Common myeloid progenitor, CD34-positive (primary cell): Measurements from ENCODE around the gene ZFP92.
A peak's percentile ranks its signal among the peaks of the same experiment; 100 is the strongest.

ENCODE experiments used
- CTCF ChIA-PET: fragments of 350-600 bp; sonication (Branson Sonifier 250); formaldehyde crosslinking; loops from one replicate; lab custom pipeline; 2021; ENCODE audit warnings: antibody characterized with exemption; lab: Charles Lee
- POLR2A ChIA-PET: fragments of 350-600 bp; sonication (Branson Sonifier 250); formaldehyde crosslinking; loops from one replicate; lab custom pipeline; 2021; ENCODE audit warnings: antibody characterized with exemption; lab: Charles Lee
- DNase-seq, 3 donors: peaks; one replicate each; pipeline versions ENCODE4 v3.0.0 to v3.0.0-alpha.2; 2013
- H3K27ac ChIP-seq, 2 experiments: 1 replicate in 1 of 2; 2 replicates in 1 of 2; pipeline ENCODE4 v1.7.0; 2013; ENCODE audit warnings: inconsistent platforms in 2 of 2, low read length in 2 of 2, mild to moderate bottlenecking in 2 of 2, low read depth in 1 of 2, moderate library complexity in 1 of 2; ENCODE audit not compliant: severe bottlenecking in 2 of 2, insufficient read depth in 1 of 2, poor library complexity in 1 of 2
- H3K27me3 ChIP-seq, 5 experiments: replicated peaks in 2 of 5; 1 replicate in 3 of 5; 2 replicates in 2 of 5; pipeline versions ENCODE4 v1.6.1 to v1.7.0; 2013; ENCODE audit warnings: low read length in 4 of 5, mild to moderate bottlenecking in 2 of 5, moderate library complexity in 2 of 5, inconsistent platforms in 1 of 5; ENCODE audit not compliant: insufficient read depth in 5 of 5, control insufficient read depth in 4 of 5
- H3K36me3 ChIP-seq, 4 experiments: 1 replicate in 2 of 4; 2 replicates in 2 of 4; pipeline versions ENCODE4 v1.6.1 to v1.7.0; 2013; ENCODE audit warnings: low read length in 3 of 4, control low read depth in 1 of 4, mild to moderate bottlenecking in 1 of 4; ENCODE audit not compliant: control insufficient read depth in 4 of 4, insufficient read depth in 4 of 4
- H3K4me1 ChIP-seq, 4 experiments: 1 replicate in 3 of 4; 2 replicates in 1 of 4; pipeline versions ENCODE4 v1.6.1 to v1.7.1; 2013; ENCODE audit warnings: low read length in 3 of 4, mild to moderate bottlenecking in 3 of 4, control low read depth in 1 of 4, inconsistent platforms in 1 of 4, moderate library complexity in 1 of 4; ENCODE audit not compliant: control insufficient read depth in 4 of 4, insufficient read depth in 4 of 4; ENCODE audit errors: control extremely low read depth in 1 of 4
- H3K4me3 ChIP-seq, 7 experiments: 1 replicate in 4 of 7; 2 replicates in 3 of 7; pipeline versions ENCODE4 v1.5.1 to v1.7.0; 2013; ENCODE audit warnings: mild to moderate bottlenecking in 7 of 7, low read length in 6 of 7, moderate library complexity in 6 of 7, inconsistent platforms in 2 of 7, low read depth in 2 of 7, control low read depth in 1 of 7; ENCODE audit not compliant: insufficient read depth in 4 of 7, control insufficient read depth in 1 of 7; ENCODE audit errors: extremely low read depth in 1 of 7
- H3K9me3 ChIP-seq, 5 experiments: 1 replicate in 4 of 5; 2 replicates in 1 of 5; pipeline versions ENCODE4 v1.6.1 to v1.7.1; 2013; ENCODE audit warnings: low read length in 4 of 5, mild to moderate bottlenecking in 2 of 5, inconsistent platforms in 1 of 5, low read depth in 1 of 5, moderate library complexity in 1 of 5; ENCODE audit not compliant: control insufficient read depth in 4 of 5, insufficient read depth in 2 of 5; ENCODE audit errors: control extremely low read depth in 1 of 5
- WGBS: methylation state at CpG from one replicate; pipeline ENCODE4 v1.1.5; 2013; ENCODE audit not compliant: insufficient coverage; 5-methylcytosine and 5-hydroxymethylcytosine counted together

Gene ZFP92

DNA sequence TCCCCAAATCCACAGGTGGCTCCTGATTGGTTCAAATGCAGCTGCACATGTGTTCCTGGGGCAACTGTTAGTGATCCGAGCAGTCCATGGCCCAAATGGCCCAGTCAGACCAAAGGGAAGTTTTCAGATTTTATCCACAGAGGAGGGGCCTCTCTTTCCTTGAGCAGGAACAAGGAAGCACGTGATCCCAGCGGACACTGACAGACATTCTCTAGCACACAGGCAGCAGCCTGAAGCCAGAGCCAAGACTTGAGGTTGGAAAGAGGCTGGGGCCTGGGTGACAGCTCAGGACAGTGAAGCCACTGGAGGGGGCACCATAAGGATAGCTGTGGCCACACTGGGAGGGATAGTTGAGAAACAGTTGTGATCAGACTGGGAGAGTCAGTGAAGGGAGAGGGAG is 3.5 kb upstream of the ZFP92 start:
- ChIA-PET CTCF (interaction anchor here (1.2 kb wide), 1 partner anchor 375 kb away, joined by 3 read pairs; no protein-coding TSS in a partner anchor), POLR2A (interaction anchor here (0.6 kb wide), 1 partner anchor 26 kb away, joined by 3 read pairs; no protein-coding TSS in a partner anchor)
- Histone ChIP-seq H3K4me3 (no peak overlapping the region), H3K4me1 (peaks cover 2 to 18% (median 13%) of the 10 kb centered on the region in 4 experiments), H3K9me3 (no peaks in the 10 kb centered on the region), H3K36me3 (no peaks in the 10 kb centered on the region), H3K27ac (no peak overlapping the region), H3K27me3 (peaks cover 0 to 13% (median 0%) of the 10 kb centered on the region in 5 experiments)
- no peak for DNase-seq
- 100% methylated on average over 1 of the region's 3 CpGs for WGBS

DNA sequence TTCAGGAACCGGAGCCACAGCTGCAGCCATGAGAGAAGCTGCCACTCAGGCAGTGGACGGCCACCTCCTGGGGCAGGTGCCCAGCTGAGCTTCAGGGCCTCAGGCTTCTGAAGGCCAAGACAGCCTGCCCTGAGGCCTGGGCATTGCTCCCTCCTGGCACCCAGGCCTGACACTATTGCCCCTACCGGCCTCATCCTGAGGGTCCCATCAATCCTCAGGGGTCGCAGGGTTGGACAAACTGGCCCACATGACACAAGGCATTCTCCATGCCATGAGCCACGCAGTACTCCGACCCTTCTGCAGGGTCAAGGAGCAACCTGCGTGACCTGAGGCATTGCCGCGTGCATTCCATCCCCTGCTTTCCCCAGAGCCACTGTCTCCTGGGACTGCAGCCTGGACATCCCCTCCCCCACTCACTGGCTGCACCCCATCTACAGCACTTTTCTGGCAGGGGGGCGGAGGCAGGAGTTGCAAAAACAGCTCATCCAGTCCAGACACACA is 3.0 kb upstream of the ZFP92 start:
- DNase-seq: no peak
- H3K9me3 ChIP-seq: no peaks in the 10 kb centered on the region
- POLR2A ChIA-PET: no interaction called here
- no peaks in the 10 kb centered on the region for H3K36me3 ChIP-seq
- H3K27me3 ChIP-seq: peaks cover 0 to 11% (median 0%) of the 10 kb centered on the region in 5 experiments
- no peak overlapping the region for H3K4me3 ChIP-seq
- CTCF ChIA-PET: no interaction called here
- H3K27ac ChIP-seq: no peak overlapping the region
- 86% methylated on average over 8 of the region's 10 CpGs for WGBS
- H3K4me1 ChIP-seq: peaks cover 2 to 22% (median 13%) of the 10 kb centered on the region in 4 experiments

DNA sequence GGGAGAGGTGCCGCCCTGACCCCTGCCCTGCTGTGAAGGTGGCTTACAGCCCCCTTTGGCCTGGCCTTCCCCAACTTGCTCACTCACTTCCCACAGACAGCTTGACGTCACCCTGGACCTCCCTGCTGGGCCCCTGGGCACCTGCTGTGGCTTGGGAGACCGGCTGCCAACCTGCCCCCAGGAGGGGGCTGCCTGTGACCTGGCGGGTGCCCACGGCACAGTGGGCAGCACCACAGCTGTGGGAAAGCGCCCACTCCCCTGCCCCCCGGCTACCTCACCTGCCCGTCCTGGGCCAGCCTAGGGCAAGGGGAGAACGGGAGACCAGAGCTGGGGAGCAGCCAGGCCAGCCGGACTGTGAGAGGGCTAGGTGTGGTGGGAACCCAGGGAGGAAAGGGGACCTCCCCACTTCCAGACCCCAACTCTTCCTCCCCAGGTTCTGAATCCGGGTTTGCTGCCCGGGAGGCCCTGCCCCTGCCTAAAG is 2.4 kb upstream of the ZFP92 start:
- Histone ChIP-seq H3K9me3 (no peaks in the 10 kb centered on the region), H3K27me3 (peaks cover 0 to 9% (median 0%) of the 10 kb centered on the region in 5 experiments), H3K27ac (no peak overlapping the region), H3K4me3 (no peak overlapping the region), H3K4me1 (peaks cover 2 to 22% (median 13%) of the 10 kb centered on the region in 4 experiments), H3K36me3 (no peaks in the 10 kb centered on the region)
- ChIA-PET CTCF (no interaction called here), POLR2A (no interaction called here)
- WGBS: 75% methylated on average over 2 of the region's 12 CpGs
- no peak for DNase-seq

DNA sequence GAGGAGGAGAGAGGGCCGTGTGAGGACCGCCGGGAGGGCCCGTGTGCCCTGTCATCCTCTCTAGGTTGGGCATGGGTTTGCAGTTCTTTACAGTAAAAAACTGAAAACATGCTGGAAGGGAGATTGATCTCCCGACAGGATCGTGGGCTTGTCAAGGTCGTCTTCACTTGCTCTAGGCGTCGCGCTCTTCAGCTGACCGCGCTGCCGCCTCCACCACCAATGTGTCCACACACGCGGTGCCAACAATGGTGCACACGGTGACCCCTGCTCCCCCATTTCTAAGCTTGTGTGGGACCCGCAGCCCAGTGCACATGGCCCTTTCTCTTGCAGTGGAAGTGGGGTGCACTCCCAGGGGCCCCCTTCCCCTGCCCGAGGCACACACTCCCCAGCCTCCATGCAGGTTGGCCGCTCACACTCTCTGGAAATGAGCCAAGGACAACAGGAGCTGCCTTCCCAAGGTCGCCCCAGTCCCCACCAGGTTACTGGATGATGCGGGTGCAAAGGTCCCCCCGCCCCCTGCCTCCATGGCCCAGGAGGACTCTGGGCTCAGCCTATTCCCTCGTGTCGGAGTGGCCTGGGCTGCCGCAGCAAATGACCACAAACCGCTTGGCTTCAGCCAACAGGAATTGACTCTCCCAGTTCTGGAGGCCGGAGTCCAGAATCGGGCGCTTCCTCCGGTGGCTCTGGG is 1.7 kb upstream of the ZFP92 start:
- Histone ChIP-seq H3K9me3 (no peaks in the 10 kb centered on the region), H3K36me3 (no peaks in the 10 kb centered on the region), H3K4me1 (peaks cover 2 to 22% (median 13%) of the 10 kb centered on the region in 4 experiments), H3K27ac (no peak overlapping the region), H3K27me3 (peaks cover 0 to 9% (median 0%) of the 10 kb centered on the region in 5 experiments), H3K4me3 (no peak overlapping the region)
- no peak for DNase-seq
- POLR2A ChIA-PET: no interaction called here
- WGBS: 99% methylated on average over 19 of the region's 30 CpGs
- CTCF ChIA-PET: no interaction called here

DNA sequence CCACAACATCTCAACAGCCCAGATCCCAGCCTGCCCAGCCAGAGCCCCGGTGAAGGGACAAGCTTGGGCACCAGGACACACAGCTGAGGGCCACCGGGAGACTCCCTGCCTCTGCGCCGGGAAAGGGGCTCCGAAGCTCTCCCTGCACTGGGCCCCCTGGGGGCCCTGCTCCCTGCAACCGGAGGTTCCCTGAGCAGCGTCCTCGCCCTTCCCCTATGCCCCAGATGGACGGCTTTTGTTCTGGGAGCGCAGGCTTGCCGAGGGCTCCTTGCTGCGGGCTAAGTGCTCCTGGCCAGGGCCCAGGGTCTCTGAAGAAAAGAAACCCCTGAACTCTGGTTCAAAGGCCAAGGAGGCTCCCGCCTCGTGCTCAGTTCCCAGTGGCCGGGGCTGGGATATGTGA is 899 bp upstream of the ZFP92 start:
- H3K27me3 ChIP-seq: peaks cover 0 to 9% (median 0%) of the 10 kb centered on the region in 5 experiments
- no peak overlapping the region for H3K4me3 ChIP-seq
- H3K36me3 ChIP-seq: no peaks in the 10 kb centered on the region
- WGBS: 93% methylated on average over 13 of the region's 15 CpGs
- ChIA-PET POLR2A (no interaction called here), CTCF (no interaction called here)
- no peaks in the 10 kb centered on the region for H3K9me3 ChIP-seq
- H3K27ac ChIP-seq: no peak overlapping the region
- H3K4me1 ChIP-seq: peaks cover 2 to 22% (median 11%) of the 10 kb centered on the region in 4 experiments
- DNase-seq: no peak

DNA sequence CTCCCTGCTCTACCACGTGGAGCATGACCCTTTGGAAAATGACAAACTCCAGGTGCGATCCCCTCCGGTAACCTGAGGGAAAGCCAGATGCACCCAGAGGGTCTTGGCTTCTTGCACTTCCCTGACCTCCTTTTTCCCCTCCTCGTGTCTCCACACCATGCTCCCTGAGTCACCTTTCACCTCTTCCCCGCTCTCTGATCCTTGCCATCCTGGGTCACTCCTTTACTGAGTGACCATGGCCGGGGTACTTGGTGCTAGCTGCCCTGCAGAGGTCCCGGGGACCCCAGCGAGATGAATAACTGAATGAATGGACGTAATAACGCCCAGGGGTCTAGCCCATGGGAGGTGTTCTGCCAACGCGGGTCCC is 401 bp upstream of the ZFP92 start:
- Histone ChIP-seq H3K27me3 (peaks cover 0 to 9% (median 0%) of the 10 kb centered on the region in 5 experiments), H3K4me3 (peak overlapping the region in 3 of 7 experiments; percentile 51 to 70 (median 61)), H3K27ac (no peak overlapping the region), H3K4me1 (peaks cover 2 to 19% (median 9%) of the 10 kb centered on the region in 4 experiments), H3K9me3 (no peaks in the 10 kb centered on the region), H3K36me3 (no peaks in the 10 kb centered on the region)
- POLR2A ChIA-PET: no interaction called here
- WGBS: 76% methylated on average over 12 of the region's 12 CpGs
- no peak for DNase-seq
- CTCF ChIA-PET: no interaction called here

DNA sequence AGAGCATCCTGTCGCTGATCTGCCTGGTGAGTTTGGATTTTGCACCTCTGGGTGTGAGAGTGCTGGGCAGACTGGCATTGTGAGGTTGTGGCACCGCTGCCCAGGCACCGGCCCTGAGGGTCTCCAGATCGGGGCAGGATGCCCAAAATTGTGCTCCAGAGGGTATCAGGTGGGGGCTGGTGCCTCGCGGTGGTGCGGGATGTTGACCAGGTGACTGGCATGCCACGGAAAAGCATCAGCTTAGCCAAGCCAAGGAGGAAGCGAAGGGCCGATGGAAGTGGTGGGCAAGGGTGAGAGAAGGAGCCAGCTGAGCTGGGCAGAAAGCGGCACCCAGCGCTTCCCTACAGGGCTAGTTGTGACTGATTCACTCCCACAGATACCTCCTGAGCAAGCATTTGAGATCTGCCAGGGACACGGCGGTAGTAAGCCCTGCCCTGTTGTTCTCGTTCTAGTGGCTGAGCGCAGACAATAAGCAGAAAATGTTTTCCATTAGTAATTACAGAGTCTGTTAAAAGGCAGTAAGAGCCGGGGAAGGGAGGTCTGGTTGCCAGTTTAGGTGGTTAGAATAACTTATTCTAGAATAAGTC is 809 bp downstream of the ZFP92 start:
- WGBS: 57% methylated on average over 12 of the region's 17 CpGs
- no peak for DNase-seq
- peak overlapping the region; percentile 21 to 70 (median 51) for H3K4me3 ChIP-seq
- H3K27me3 ChIP-seq: peaks cover 0 to 9% (median 0%) of the 10 kb centered on the region in 5 experiments
- H3K27ac ChIP-seq: no peak overlapping the region
- no peaks in the 10 kb centered on the region for H3K9me3 ChIP-seq
- no peaks in the 10 kb centered on the region for H3K36me3 ChIP-seq
- ChIA-PET POLR2A (no interaction called here), CTCF (interaction anchor here (0.7 kb wide), 1 partner anchor 454 kb away, joined by 3 read pairs; no protein-coding TSS in a partner anchor)
- peaks cover 2 to 19% (median 9%) of the 10 kb centered on the region in 4 experiments for H3K4me1 ChIP-seq
